Measurements from ENCODE around the gene ARHGAP40. TPM values are rescaled to one million over a fixed set of nuclear protein-coding genes. Genes with fewer than 3 reads are reported as not detected.

The ARHGAP40 gene
- total RNA-seq, 2 experiments from 2014 or later, result not detected

GRCh38 chr20:38657390-38657789, 55.8 kb downstream of the ARHGAP40 start:
- Mint-ChIP-seq H3K27me3 (peaks cover 61% of the 10 kb centered on the region), H3K9me3 (peaks cover 3% of the 10 kb centered on the region), H3K4me3 (no peak overlapping the region), H3K36me3 (ENCODE audit: low read depth) (no peaks in the 10 kb centered on the region), H3K27ac (no peak overlapping the region), H3K4me1 (ENCODE audit: low read depth) (no peaks in the 10 kb centered on the region)
- H3K4me1 ChIP-seq (ENCODE audit: insufficient read depth, low read length), result peaks cover 3% of the 10 kb centered on the region
- no peaks in the 10 kb centered on the region for H3K9me3 ChIP-seq (ENCODE audit: control insufficient read depth in 1 of 2, insufficient read depth in 1 of 2, low read length in 2 of 2)
- peaks cover 19 to 25% of the 10 kb centered on the region in 2 experiments for H3K27me3 ChIP-seq (ENCODE audit: control insufficient read depth in 1 of 2, insufficient read depth in 2 of 2, low read length in 2 of 2)
- DNase-seq, result no peak
- POLR2A ChIA-PET, result no interaction called here
- TF ChIP-seq, protein P1, sequence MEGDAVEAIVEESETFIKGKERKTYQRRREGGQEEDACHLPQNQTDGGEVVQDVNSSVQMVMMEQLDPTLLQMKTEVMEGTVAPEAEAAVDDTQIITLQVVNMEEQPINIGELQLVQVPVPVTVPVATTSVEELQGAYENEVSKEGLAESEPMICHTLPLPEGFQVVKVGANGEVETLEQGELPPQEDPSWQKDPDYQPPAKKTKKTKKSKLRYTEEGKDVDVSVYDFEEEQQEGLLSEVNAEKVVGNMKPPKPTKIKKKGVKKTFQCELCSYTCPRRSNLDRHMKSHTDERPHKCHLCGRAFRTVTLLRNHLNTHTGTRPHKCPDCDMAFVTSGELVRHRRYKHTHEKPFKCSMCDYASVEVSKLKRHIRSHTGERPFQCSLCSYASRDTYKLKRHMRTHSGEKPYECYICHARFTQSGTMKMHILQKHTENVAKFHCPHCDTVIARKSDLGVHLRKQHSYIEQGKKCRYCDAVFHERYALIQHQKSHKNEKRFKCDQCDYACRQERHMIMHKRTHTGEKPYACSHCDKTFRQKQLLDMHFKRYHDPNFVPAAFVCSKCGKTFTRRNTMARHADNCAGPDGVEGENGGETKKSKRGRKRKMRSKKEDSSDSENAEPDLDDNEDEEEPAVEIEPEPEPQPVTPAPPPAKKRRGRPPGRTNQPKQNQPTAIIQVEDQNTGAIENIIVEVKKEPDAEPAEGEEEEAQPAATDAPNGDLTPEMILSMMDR (IDR thresholded peaks at IDR 0.05), result no peak
- no peak overlapping the region for H3K4me3 ChIP-seq (ENCODE audit: low read length)
- H3K27ac ChIP-seq (ENCODE audit: low read depth in 1 of 2, low read length in 2 of 2), result no peak overlapping the region
- intact Hi-C loops (cut with DNase I, micrococcal nuclease), result no loop called here
- CTCF ChIA-PET, result no interaction called here
- no peak for ATAC-seq (ENCODE audit: poor library complexity)
- H3K36me3 ChIP-seq (ENCODE audit: insufficient read depth, low read length), result no peaks in the 10 kb centered on the region

DNA sequence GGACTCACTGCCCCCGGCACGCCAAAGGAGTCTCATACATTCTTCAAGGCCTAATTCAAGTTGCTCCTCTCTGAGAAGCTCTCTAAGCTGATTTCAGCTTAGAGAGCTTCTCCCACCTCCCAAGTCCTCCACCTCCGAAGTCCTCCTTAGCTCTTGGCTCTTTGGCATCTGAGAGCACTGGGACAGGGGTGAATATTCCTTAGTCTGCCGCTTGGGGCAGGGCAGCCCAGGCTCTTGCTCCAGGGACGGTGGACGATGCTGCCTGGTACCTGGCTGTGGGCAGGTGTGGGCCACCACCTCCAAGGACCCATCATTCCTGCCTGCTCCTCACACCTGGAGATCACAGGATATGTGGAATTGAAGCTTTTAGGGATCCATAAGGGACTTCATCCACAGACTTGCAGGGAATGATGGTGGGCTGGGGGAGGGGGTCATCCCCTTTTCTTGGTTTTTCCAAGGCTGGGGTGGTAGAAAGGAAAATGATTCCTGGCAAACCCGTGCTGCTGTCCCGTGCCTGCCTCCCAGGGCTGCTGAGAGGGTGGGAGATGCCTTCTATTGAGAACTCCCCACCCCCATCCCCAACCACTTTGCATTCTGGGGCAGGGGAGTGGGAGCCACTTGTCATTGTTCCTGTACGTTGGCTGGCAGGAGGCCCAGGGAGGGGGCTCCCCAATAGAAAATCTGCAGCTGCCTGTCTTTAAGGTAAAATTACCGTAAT, 57.4 kb downstream of the ARHGAP40 start:
- peaks cover 68% of the 10 kb centered on the region for H3K27me3 Mint-ChIP-seq
- POLR2A ChIA-PET, result no interaction called here
- CTCF ChIA-PET, result interaction anchor here (0.6 to 1.2 kb wide), 5 partner anchors 9 to 217 kb away, joined by 3 to 5 read pairs (median 3); no protein-coding TSS in a partner anchor
- no peaks in the 10 kb centered on the region for H3K4me1 Mint-ChIP-seq (ENCODE audit: low read depth)
- TF ChIP-seq, protein P1 (IDR thresholded peaks at IDR 0.05), result peak; percentile 50
- peaks cover 2 to 5% of the 10 kb centered on the region in 2 experiments for H3K9me3 ChIP-seq (ENCODE audit: control insufficient read depth in 1 of 2, insufficient read depth in 1 of 2, low read length in 2 of 2)
- no peak overlapping the region for H3K27ac Mint-ChIP-seq
- H3K27ac ChIP-seq (ENCODE audit: low read depth in 1 of 2, low read length in 2 of 2), result no peak overlapping the region
- H3K4me1 ChIP-seq (ENCODE audit: insufficient read depth, low read length), result peaks cover 3% of the 10 kb centered on the region
- H3K4me3 Mint-ChIP-seq, result no peak overlapping the region
- intact Hi-C loops (cut with DNase I, micrococcal nuclease), result no loop called here
- H3K4me3 ChIP-seq (ENCODE audit: low read length), result no peak overlapping the region
- H3K27me3 ChIP-seq (ENCODE audit: control insufficient read depth in 1 of 2, insufficient read depth in 2 of 2, low read length in 2 of 2), result peaks cover 28 to 31% of the 10 kb centered on the region in 2 experiments
- H3K9me3 Mint-ChIP-seq, result no peaks in the 10 kb centered on the region
- ATAC-seq (ENCODE audit: poor library complexity) (peak; percentile 86), DNase-seq (peak in 10 of 14 experiments; percentile 7 to 57 (median 27))
- no peaks in the 10 kb centered on the region for H3K36me3 Mint-ChIP-seq (ENCODE audit: low read depth)
- H3K36me3 ChIP-seq (ENCODE audit: insufficient read depth, low read length), result no peaks in the 10 kb centered on the region

DNA sequence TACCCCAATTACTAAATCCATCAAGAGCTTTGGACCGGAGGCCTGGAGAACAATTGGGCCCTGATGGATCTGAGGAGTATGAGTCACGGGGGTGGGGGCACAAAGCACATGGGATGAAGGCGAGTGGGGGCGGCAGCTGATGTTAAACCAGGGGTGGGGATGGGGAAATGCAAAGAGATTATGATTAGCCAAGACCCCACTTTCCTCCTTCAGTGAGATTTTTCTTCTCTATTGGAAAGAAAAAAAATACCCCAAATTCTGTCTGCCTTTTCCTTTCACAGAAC, 57.9 kb downstream of the ARHGAP40 start:
- no peak for DNase-seq
- H3K36me3 ChIP-seq (ENCODE audit: insufficient read depth, low read length), result no peaks in the 10 kb centered on the region
- ChIA-PET CTCF (interaction anchor here (0.9 to 1.2 kb wide), 2 partner anchors 71 to 216 kb away, joined by 3 to 4 read pairs; no protein-coding TSS in a partner anchor), POLR2A (no interaction called here)
- no peaks in the 10 kb centered on the region for H3K9me3 Mint-ChIP-seq
- H3K4me1 ChIP-seq (ENCODE audit: insufficient read depth, low read length), result peaks cover 3% of the 10 kb centered on the region
- peaks cover 29 to 33% of the 10 kb centered on the region in 2 experiments for H3K27me3 ChIP-seq (ENCODE audit: control insufficient read depth in 1 of 2, insufficient read depth in 2 of 2, low read length in 2 of 2)
- peaks cover 6 to 7% of the 10 kb centered on the region in 2 experiments for H3K9me3 ChIP-seq (ENCODE audit: control insufficient read depth in 1 of 2, insufficient read depth in 1 of 2, low read length in 2 of 2)
- TF ChIP-seq, protein P1 (IDR thresholded peaks at IDR 0.05), result no peak
- peaks cover 71% of the 10 kb centered on the region for H3K27me3 Mint-ChIP-seq
- no peaks in the 10 kb centered on the region for H3K4me1 Mint-ChIP-seq (ENCODE audit: low read depth)
- H3K4me3 ChIP-seq (ENCODE audit: low read length), result no peak overlapping the region
- H3K4me3 Mint-ChIP-seq, result no peak overlapping the region
- intact Hi-C loops (cut with DNase I, micrococcal nuclease), result no loop called here
- H3K36me3 Mint-ChIP-seq (ENCODE audit: low read depth), result no peaks in the 10 kb centered on the region
- no peak overlapping the region for H3K27ac Mint-ChIP-seq
- no peak for ATAC-seq (ENCODE audit: poor library complexity)
- no peak overlapping the region for H3K27ac ChIP-seq (ENCODE audit: low read depth in 1 of 2, low read length in 2 of 2)

Data from CD4-positive, alpha-beta T cell (primary cell).